Adipose tissue (tissue), 3 donors: ENCODE measurements around the gene REXO2. TPM values are rescaled to one million over a fixed set of nuclear protein-coding genes. Genes with fewer than 3 reads are reported as not detected.
A peak's percentile ranks its signal among the peaks of the same experiment; 100 is the strongest.

Experiments
- H3K27ac ChIP-seq: one replicate; pipeline ENCODE4 v1.5.1; 2013; ENCODE audit warnings: low read depth, low read length
- WGBS, 3 donors: extraction: QIAGEN DNeasy Blood & Tissue Kit; methylation state at CpG; one replicate each; pipeline ENCODE4 v1.1.7; 2013; 5-methylcytosine and 5-hydroxymethylcytosine counted together
- polyA plus RNA-seq, 3 donors: library from polyadenylated mRNA; stranded (reverse); fragments of 200-250 nt; gene quantifications; one replicate each; pipeline ENCODE4 v1.2.3, GENCODE V29; 2013
- donor health status: healthy with polysubstance abuse.
- donor health status: Bipolar disorder and iron deficiency.
- donor health status: healthy.

Gene REXO2
- 100 to 1,000 TPM in 1 of 3 donors, 10 to 100 TPM in 2; 38.3 to 142 (median 72.8) TPM for polyA plus RNA-seq

GRCh38 chr11:114439229-114440120 lies at the start of gene REXO2:
Gene REXO2 (plus strand): TSS chr11:114439467. CDS start chr11:114439529, 62 bp downstream.
- peak within 1 kb of the TSS; percentile 48 for H3K27ac ChIP-seq
- 0% methylated on average over 62 to 64 of the region's 64 CpGs for WGBS, 3 donors

DNA sequence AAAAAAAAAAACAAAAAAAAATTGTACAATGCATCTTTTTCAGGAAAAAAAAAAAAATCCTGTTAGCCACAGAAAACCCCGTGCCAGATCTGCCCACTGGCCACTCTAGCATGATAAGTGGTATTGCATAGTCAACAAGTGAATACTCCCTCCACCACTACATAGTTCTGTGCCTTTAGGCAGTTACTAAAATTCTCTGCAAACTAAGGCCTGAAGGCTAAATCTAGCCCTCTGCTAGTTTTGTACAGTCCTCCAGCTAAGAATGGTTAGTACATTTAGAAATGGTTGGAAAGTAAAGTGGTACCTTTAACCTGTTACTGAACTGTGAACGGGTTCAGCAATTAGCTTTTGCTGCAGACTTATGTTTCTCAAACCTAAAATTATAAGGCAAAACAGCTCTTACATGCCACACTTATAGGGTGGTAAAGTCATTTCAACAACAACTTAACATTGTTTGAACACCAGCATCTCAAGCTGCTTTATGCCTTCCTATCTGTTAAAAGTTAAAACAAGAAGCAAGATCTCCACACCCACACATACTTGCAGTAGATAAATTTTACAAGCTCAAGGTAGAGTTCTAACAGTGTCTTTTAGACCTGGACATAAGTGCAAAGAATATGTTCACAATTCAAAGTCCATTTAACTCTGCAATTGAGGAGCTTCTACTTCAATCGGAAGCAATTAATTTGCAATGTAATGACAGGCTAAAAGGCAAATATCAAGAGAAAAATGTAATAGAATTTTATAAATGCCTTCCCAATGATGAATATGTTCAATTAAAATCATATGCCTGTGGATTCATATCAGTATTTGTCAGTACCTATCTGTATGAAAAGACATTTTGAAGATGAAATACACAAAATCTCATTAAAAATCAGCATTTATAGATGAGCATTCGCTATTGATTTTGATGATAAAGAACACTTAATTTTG lies 46.3 kb upstream of the REXO2 start:
- WGBS, 3 donors = 81 to 85% (median 84%) methylated on average over 4 of the region's 4 CpGs
- H3K27ac ChIP-seq = no peak overlapping the region

GRCh38 chr11:114395736-114396135 lies 43.5 kb upstream of the REXO2 start:
- no peak overlapping the region for H3K27ac ChIP-seq
- WGBS, 3 donors = 50 to 63% (median 59%) methylated on average over 3 of the region's 3 CpGs

DNA sequence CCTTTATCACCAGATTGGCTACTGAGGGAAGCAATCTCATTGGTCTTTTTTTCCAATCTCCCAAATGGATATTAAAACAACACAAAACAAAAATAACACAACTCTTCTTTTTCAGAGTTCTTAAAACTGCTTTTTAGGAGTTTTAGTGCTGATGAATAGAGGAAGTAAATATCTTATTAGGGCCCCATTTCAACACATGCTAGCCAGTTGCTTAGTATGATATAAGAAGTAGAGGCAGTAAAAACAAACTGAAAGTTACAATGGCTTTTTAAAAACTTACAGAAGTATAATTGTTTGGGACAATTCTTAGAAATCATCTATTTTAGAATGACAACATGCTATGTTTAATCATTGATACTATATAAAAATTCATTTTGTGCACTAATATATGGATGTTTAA lies 42.4 kb upstream of the REXO2 start:
- H3K27ac ChIP-seq = no peak overlapping the region

GRCh38 chr11:114397349-114397982 lies 41.8 kb upstream of the REXO2 start:
- 84 to 86% (median 85%) methylated on average over 2 of the region's 2 CpGs for WGBS, 3 donors

GRCh38 chr11:114398303-114398920 lies 40.9 kb upstream of the REXO2 start:
- 51 to 89% (median 87%) methylated on average over 4 of the region's 4 CpGs for WGBS, 3 donors
- H3K27ac ChIP-seq = no peak overlapping the region

More at GRCh38 chr11:114397349-114397982, 41.8 kb upstream of the REXO2 start:
- no peak overlapping the region for H3K27ac ChIP-seq

GRCh38 chr11:114399490-114400215 lies 39.6 kb upstream of the REXO2 start:
- 2 to 4% (median 4%) methylated on average over 29 of the region's 29 CpGs for WGBS, 3 donors
- H3K27ac ChIP-seq = peak overlapping the region; percentile 85

DNA sequence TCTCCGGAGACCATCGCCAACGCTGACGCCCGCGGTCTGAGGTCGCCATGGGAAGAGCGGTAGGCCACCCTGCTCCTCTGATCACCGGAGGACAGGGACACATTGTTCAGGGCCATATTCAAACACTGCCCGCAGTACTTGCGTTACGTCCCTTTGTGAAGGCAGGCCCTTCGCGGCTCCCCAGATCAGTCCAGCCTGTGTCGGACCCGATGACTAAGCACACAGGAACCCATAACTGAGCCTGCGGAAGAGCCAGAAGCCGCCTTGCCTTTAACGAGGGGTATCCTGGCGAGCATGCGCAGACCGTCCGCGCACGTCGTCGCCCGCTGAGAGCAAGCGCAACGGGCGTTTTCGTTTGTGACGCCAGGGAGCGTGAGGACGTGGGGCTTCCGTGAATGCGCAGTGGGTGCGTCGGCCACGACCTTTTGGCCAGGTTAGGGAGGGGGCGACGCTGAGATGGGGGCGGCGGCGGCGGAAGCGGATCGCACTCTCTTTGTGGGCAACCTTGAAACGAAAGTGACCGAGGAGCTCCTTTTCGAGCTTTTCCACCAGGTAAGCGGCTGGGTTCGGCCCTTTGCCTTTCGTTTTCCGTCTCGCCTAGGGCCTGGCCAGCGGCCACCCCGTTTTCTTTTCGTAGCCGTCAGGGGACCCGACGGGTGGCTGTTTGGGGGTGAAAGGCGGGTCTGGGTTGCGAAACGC lies 38.9 kb upstream of the REXO2 start, which contains the start of the genes C11orf71 and RBM7:
Gene C11orf71 (minus strand): TSS at position 296 of the 699 bp plus-strand sequence. CDS start 180 bp downstream, at position 116.
Gene RBM7 (plus strand): TSS at position 451 of the 699 bp plus-strand sequence. CDS start 6 bp downstream, at position 457.
- 0% methylated on average over 65 of the region's 65 CpGs for WGBS, 3 donors
- peak within 1 kb of the TSS; percentile 89 for H3K27ac ChIP-seq

DNA sequence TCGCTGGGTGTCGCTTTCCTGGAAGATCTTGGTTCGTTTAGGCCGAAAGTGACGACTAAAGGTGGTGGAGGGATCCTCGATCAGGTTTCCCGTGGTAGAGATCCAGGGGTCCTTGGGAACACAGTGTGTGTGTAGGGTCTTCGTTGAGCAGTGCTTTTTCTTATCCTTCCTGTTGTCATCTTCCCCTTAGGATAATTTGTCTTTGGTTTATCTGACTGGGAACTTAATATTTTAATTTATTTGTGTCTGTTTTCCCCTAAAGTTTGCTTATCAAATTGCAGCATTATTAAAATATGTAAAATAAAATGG lies 38.4 kb upstream of the REXO2 start:
- WGBS, 3 donors = 0% methylated on average over 8 of the region's 8 CpGs
- peak overlapping the region; percentile 89 for H3K27ac ChIP-seq

GRCh38 chr11:114401311-114401710 lies 38.0 kb upstream of the REXO2 start:
- 2 to 4% (median 3%) methylated on average over 4 of the region's 4 CpGs for WGBS, 3 donors
- H3K27ac ChIP-seq = no peak overlapping the region

DNA sequence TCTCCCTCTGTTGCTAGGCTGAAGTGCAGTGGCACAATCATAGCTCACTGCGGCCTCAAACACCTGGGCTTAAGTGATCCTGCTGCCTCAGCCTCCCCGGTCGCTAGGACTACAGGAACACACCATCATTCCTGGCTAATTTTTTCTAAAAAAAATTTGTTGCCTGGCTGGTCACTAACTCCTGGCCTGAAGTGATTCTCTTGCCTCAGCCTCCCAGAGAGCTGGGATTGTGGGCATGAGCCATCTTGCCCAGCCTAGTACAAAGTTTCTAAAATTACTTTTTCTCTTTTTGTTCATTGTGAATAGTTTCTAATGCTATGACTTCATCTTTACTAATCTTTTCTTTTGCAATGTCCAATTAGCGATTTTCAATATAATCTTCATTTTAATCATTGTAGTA lies 26.3 kb upstream of the REXO2 start:
- H3K27ac ChIP-seq = no peak overlapping the region
- 90 to 97% (median 97%) methylated on average over 4 of the region's 4 CpGs for WGBS, 3 donors

DNA sequence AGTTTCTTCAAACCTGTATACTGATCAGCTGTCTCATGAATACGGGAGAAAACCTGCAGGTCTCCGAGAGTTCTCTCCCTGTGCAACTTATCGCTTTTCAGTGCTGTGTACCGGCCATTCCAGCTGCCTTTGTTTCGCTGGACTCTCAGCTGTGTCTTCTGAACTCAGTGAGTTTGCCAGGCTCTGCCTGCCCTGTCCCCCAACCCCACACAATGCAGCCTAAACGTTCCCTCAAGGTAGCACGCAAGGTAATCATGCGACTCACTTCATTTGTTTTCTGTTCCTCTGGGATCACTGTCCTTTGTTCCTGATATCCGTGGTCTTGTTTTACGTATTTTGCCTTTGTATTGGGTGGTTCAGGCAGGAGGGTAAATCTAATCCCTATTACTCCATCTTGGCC lies 25.3 kb upstream of the REXO2 start:
- 87 to 93% (median 89%) methylated on average over 10 of the region's 10 CpGs for WGBS, 3 donors
- H3K27ac ChIP-seq = no peak overlapping the region

- no peak overlapping the region for H3K27ac ChIP-seq
Observed at GRCh38 chr11:114416441-114416961, 22.8 kb upstream of the REXO2 start.

DNA sequence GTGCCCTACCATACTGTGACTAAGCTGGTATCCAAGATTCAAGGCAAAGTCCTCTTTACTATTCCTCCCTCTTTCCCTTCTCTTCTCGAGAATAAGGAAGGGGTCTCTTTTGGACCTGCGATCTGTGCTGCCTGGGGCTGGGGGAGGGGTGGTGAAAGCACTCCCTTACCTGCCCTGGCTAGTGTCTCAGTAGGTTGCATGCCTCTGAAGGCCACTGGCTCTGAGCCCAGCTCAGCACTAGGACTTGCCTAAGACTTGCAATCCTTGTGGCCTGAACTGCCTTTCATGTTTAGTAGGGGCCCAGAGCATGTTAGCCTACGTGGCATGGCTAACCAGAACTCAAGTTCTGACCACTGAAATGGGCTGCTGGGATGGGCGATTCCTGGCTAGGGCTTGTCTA lies 13.0 kb upstream of the REXO2 start:
- 86 to 96% (median 91%) methylated on average over 4 of the region's 4 CpGs for WGBS, 3 donors
- H3K27ac ChIP-seq = no peak overlapping the region

DNA sequence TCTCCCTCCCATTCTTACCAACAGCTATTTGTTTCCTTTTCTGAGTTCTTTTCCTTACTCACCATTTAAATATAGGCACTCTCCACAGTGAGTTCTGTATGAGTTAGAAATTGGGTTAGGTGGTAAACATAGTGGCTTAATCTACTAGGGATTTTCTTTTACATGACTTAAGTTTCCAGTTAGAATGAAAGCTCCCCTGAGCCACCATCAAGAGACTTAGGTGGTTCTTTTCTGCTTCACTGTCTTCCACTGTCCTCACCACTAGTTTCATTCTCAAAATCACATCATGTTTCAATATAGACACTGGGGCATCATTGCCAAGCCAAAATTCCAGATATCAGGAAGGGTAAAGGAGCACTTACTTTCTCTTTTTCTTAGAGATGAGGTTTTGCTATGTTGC lies 9.0 kb upstream of the REXO2 start:
- no peak overlapping the region for H3K27ac ChIP-seq

GRCh38 chr11:114432893-114433292 lies 6.4 kb upstream of the REXO2 start:
- 74 to 94% (median 89%) methylated on average over 3 of the region's 3 CpGs for WGBS, 3 donors
- H3K27ac ChIP-seq = no peak overlapping the region

- no peak overlapping the region for H3K27ac ChIP-seq
- WGBS, 3 donors = 57 to 72% (median 64%) methylated on average over 4 of the region's 4 CpGs
Observed at GRCh38 chr11:114433376-114433775, 5.9 kb upstream of the REXO2 start.
